A673 (cell line): ENCODE data around the gene CLSTN2. TPM values are rescaled to one million over a fixed set of nuclear protein-coding genes. Genes with fewer than 3 reads are reported as not detected.

ENCODE experiments used
- BruUV-seq: library from RNA; stranded (reverse); fragments of 400-500 nt; replicated peaks from 2 replicates; lab custom pipeline; 2021; lab: Mats Ljungman, UMichigan
- CTCF ChIA-PET: fragments of 300-600 bp; sonication (Branson Sonifier 250); formaldehyde crosslinking; loops from one replicate; lab custom pipeline; 2022; ENCODE audit warnings: antibody characterized with exemption; lab: Charles Lee
- POLR2A ChIA-PET: fragments of 300-600 bp; sonication (Branson Sonifier 250); formaldehyde crosslinking; loops from one replicate; lab custom pipeline; 2022; ENCODE audit warnings: antibody characterized with exemption; ENCODE audit not compliant: low non-redundant PET; lab: Charles Lee
- DNase-seq: peaks from one replicate; pipeline ENCODE4 v3.0.0-alpha.2; 2015; ENCODE audit warnings: low spot score
- H3K27ac ChIP-seq: fragments of 200-600 bp; sonication (generic); 2 replicates; pipeline ENCODE4 v1.5.1; 2016; ENCODE audit warnings: mixed run types, low read depth, mild to moderate bottlenecking, mixed read lengths, antibody characterized with exemption, low read length; ENCODE audit not compliant: poor library complexity, severe bottlenecking
- H3K27me3 ChIP-seq: fragments of 200-600 bp; sonication (generic); replicated peaks from 2 replicates; pipeline ENCODE4 v1.6.1; 2017; ENCODE audit warnings: mixed run types, low read depth, mild to moderate bottlenecking, mixed read lengths, antibody characterized with exemption, low read length; ENCODE audit not compliant: insufficient read depth, poor library complexity
- H3K36me3 ChIP-seq: fragments of 200-600 bp; sonication (generic); 2 replicates; pipeline ENCODE4 v1.6.1; 2016; ENCODE audit warnings: mixed run types, mild to moderate bottlenecking, mixed read lengths, antibody characterized with exemption, low read length; ENCODE audit not compliant: insufficient read depth, poor library complexity, severe bottlenecking
- H3K4me1 ChIP-seq: fragments of 200-600 bp; sonication (generic); 2 replicates; pipeline ENCODE4 v1.6.1; 2017; ENCODE audit warnings: mixed run types, mild to moderate bottlenecking, mixed read lengths, antibody characterized with exemption, low read length; ENCODE audit not compliant: insufficient read depth, poor library complexity, severe bottlenecking
- H3K4me3 ChIP-seq: fragments of 200-600 bp; sonication (generic); 2 replicates; pipeline ENCODE4 v1.5.1; 2016; ENCODE audit warnings: low read depth, mixed run types, mild to moderate bottlenecking, mixed read lengths, low read length; ENCODE audit not compliant: poor library complexity, severe bottlenecking
- H3K9me3 ChIP-seq: fragments of 200-600 bp; sonication (generic); 2 replicates; pipeline ENCODE4 v1.6.1; 2016; ENCODE audit warnings: mixed run types, low read depth, mild to moderate bottlenecking, mixed read lengths, antibody characterized with exemption, low read length; ENCODE audit not compliant: poor library complexity, severe bottlenecking
- EZH2 ChIP-seq: fragments of 200-600 bp; sonication (generic); IDR thresholded peaks from 2 replicates; pipeline ENCODE4 v1.6.1; 2017; ENCODE audit warnings: borderline replicate concordance, low read depth, mild to moderate bottlenecking, mixed read lengths, antibody characterized with exemption, low read length; ENCODE audit not compliant: poor library complexity, severe bottlenecking
- intact Hi-C: fragments of 100-400 bp; cut with micrococcal nuclease; formaldehyde crosslinking; loops from one replicate; pipeline ENCODE4 v1.10.0; 2022; ENCODE audit not compliant: unreplicated experiment
- total RNA-seq: library from RNA; stranded (reverse); gene quantifications from 2 replicates; pipeline ENCODE4 v1.2.3, GENCODE V29; 2021
- TF ChIP-seq, protein P1 (sequence below): fragments of 300-800, 200-600 bp; sonication (generic); conservative IDR thresholded peaks from 2 replicates; pipeline ENCODE4 v1.5.1; 2017; ENCODE audit warnings: low read depth, mild to moderate bottlenecking, antibody characterized with exemption, low read length, moderate library complexity, mixed read lengths

Gene CLSTN2
- total RNA-seq, 1 experiment from 2014 or later: 50.7 TPM

DNA sequence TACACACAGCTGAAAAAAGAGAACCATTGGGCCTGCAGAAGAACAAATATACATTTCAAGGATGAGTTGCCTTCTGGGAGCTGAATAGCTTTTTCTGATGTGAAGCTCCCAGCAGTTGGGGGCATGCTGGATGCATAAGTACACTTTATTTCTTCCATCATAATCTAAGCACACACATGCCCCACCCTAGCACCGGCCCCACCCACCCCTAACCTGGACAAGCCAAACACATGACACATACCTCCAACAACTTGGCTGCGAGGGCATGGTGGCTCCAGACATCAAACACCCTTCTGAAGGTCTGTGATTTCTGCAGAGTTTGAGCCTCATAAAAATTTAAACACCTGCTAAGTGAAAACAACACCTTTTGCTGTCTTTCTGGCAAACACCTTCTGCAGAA, 435.7 kb downstream of the CLSTN2 start:
- Histone ChIP-seq H3K27ac (no peak overlapping the region), H3K9me3 (no peaks in the 10 kb centered on the region), H3K27me3 (no peaks in the 10 kb centered on the region), H3K4me3 (no peak overlapping the region), H3K36me3 (no peaks in the 10 kb centered on the region), H3K4me1 (no peaks in the 10 kb centered on the region)
- intact Hi-C loops: no loop called here
- POLR2A ChIA-PET: no interaction called here
- TF ChIP-seq EZH2: no peak
- TF ChIP-seq, protein P1, sequence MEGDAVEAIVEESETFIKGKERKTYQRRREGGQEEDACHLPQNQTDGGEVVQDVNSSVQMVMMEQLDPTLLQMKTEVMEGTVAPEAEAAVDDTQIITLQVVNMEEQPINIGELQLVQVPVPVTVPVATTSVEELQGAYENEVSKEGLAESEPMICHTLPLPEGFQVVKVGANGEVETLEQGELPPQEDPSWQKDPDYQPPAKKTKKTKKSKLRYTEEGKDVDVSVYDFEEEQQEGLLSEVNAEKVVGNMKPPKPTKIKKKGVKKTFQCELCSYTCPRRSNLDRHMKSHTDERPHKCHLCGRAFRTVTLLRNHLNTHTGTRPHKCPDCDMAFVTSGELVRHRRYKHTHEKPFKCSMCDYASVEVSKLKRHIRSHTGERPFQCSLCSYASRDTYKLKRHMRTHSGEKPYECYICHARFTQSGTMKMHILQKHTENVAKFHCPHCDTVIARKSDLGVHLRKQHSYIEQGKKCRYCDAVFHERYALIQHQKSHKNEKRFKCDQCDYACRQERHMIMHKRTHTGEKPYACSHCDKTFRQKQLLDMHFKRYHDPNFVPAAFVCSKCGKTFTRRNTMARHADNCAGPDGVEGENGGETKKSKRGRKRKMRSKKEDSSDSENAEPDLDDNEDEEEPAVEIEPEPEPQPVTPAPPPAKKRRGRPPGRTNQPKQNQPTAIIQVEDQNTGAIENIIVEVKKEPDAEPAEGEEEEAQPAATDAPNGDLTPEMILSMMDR: no peak
- CTCF ChIA-PET: no interaction called here
- DNase-seq: no peak
- BruUV-seq: no TSS peak

DNA sequence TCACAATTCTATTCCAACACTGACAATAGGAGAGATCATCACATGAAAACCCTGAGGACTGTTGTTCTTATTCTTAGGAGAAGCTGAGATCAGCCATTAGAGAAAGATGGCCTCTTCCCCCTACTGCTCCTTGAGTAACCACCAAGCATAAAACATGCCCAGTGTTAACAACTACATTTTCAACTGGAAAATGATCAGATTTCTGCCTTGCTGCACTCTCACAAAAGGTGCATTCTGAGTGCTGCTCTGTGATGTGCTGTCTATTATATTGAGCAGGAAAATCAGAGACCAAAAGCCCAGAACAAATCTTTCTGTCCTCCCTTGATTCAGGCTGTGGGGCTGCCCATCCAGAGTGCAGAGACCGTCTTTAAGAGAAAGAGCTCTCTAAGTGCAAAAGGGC, 438.2 kb downstream of the CLSTN2 start:
- no peaks in the 10 kb centered on the region for H3K27me3 ChIP-seq
- no peaks in the 10 kb centered on the region for H3K9me3 ChIP-seq
- H3K4me1 ChIP-seq: no peaks in the 10 kb centered on the region
- BruUV-seq: no TSS peak
- no peak for DNase-seq
- intact Hi-C loops: no loop called here
- no peak overlapping the region for H3K27ac ChIP-seq
- POLR2A ChIA-PET: no interaction called here
- CTCF ChIA-PET: no interaction called here
- H3K36me3 ChIP-seq: no peaks in the 10 kb centered on the region
- no peak overlapping the region for H3K4me3 ChIP-seq
- TF ChIP-seq EZH2: no peak
- TF ChIP-seq, protein P1: no peak

DNA sequence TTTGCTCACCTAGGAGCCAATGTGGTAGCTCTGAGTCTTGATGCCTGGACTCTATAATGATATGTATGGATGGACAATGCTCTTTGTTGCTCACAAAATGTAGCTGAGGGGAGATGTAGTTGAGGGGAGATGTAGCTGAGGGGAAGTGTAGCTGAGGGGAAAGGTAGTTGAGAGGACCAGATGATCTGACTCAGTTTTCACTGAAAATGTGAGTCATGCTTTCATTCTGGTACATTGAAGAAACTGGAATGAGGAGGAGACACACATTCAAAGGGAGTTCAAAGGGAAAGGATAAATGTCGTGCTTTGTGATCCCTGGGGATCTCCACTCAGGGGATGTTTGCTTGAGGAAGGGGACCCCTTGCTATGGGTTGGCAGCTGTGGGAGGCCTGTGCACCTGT, 440.0 kb downstream of the CLSTN2 start:
- CTCF ChIA-PET: no interaction called here
- no peaks in the 10 kb centered on the region for H3K4me1 ChIP-seq
- no TSS peak for BruUV-seq

More for the DNA sequence above, 440.0 kb downstream of the CLSTN2 start:
- no peak overlapping the region for H3K4me3 ChIP-seq
- no peak for TF ChIP-seq EZH2
- TF ChIP-seq, protein P1: no peak
- H3K27me3 ChIP-seq: no peaks in the 10 kb centered on the region
- intact Hi-C loops: no loop called here
- POLR2A ChIA-PET: no interaction called here
- H3K27ac ChIP-seq: no peak overlapping the region
- no peaks in the 10 kb centered on the region for H3K36me3 ChIP-seq
- no peaks in the 10 kb centered on the region for H3K9me3 ChIP-seq
- DNase-seq: no peak
